NCI-H1930 (cell line): Measurements from ENCODE around the gene PRKAB1.
"Not testable (repeated sequence)": the region's sequence is repeated elsewhere in the genome, so short reads cannot be mapped to it uniquely, and the experiment has no call there.

Experiments
- DNase-seq, 2 experiments: peaks; one replicate each; lab custom pipeline; 2025; lab: John Stamatoyannopoulos, UW

Gene PRKAB1, protein sequence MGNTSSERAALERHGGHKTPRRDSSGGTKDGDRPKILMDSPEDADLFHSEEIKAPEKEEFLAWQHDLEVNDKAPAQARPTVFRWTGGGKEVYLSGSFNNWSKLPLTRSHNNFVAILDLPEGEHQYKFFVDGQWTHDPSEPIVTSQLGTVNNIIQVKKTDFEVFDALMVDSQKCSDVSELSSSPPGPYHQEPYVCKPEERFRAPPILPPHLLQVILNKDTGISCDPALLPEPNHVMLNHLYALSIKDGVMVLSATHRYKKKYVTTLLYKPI

GRCh38 chr12:119667577-119668323 is at the start of gene PRKAB1:
TSS of gene PRKAB1 (plus strand) at chr12:119668133. CDS start at chr12:119668245, 112 bp downstream.
- peak; percentile 97 for DNase-seq

GRCh38 chr12:119618328-119618896 is 49.5 kb upstream of the PRKAB1 start:
- DNase-seq, result not testable (repeated sequence)

- DNase-seq, result no peak
Measured at GRCh38 chr12:119620490-119620889, 47.4 kb upstream of the PRKAB1 start.

DNA sequence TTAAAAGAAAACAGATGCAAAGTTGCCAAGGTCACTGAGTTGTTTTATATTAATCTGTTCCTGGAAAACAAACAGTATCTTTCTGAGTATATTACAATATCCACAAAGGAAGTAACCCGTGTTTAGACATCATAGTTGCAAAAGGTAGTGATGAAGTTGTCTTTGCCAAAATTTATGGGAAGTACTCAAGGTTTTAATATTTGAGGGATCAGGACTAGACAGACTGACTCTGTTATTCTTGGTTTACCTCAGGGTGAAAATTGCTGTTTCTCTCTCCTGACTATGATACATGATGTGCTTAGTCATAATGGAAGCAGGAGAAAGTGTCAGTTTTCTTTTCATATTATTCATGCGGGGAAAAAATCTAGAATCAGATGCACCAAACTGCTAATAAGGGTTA is 46.1 kb upstream of the PRKAB1 start:
- DNase-seq, result no peak

DNA sequence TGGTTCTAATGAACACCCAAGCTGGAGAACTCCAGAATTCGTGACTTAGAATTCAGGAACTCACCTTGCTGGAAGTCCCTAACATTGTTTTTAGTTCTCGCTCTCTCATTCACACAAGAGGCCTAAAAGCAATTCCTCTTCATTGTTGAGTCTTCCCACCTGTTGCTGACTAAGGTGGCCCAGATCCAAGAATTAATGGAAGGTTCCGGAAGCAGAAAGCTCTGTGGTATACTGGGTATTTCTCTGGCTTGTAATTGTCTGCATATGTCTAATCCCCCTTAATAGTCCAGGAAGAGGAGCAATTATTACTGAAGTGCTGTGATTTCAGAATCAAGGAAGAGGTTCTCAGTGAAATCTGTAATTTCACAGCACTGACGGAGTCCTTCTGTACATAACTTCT is 43.0 kb upstream of the PRKAB1 start:
- no peak for DNase-seq

GRCh38 chr12:119627019-119627643 is 40.8 kb upstream of the PRKAB1 start:
- no peak for DNase-seq

GRCh38 chr12:119627686-119628085 is 40.2 kb upstream of the PRKAB1 start:
- DNase-seq, result no peak

DNA sequence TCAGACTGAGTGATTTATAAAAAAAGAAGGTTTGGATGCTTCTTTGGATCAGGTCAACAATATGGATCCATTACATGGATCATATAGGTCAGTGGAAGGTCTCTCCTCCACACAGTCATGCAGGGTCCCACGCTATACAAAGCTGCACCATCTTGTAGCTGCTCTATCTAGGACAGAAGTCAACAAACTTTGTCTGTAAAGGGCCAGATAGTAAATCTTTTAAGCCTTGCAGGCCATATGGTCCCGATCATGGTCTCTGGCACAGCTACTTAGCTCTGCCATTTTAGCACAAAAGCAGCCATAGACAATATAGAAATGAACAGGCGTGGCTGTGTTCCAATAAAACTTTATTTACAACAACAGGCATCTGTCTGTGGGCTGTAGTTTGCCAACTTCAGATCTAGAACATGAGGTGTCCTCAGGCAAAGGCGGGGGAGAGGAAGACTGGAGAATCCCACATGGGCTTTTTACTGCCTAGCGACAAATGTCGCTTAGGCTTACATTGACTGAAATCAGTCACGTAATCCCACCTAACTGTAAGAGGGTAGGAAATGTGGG is 37.6 kb upstream of the PRKAB1 start:
- no peak for DNase-seq

GRCh38 chr12:119630962-119631550 is 36.9 kb upstream of the PRKAB1 start:
- DNase-seq, result no peak

DNA sequence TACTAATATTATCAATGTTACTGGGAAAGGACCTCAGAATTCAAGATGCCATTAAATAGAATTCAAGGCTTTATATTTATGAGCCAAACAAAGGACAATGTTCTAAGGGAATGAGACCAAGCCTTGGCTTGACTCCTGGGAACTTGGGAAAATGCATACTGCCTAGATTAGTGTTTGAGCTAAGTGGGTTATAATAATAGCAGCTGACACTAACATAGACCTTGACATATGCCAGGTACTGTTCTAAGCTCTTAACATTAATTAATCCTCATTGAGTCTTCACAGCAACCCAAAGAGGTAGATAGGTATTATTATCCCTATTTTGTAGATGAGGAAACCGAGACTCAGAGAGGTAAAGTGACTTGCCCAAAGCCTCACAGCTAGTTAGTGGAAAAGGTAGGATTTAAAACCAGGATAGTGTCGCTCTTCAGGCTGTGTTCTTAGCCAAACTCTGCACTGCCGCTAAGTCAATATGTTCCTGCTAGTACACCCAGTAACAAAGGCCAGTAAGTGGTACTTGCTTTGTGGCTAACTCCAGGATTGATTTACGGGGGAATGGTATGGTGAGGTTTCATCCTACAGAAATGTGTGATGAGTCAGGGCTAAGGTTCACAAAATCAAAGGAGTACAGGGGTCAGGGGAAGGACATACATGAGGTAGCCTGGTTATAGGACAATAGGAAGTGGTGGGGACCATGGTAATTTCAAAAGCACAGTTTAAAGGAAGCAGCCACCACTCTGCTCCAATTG is 35.8 kb upstream of the PRKAB1 start:
- DNase-seq, result no peak

DNA sequence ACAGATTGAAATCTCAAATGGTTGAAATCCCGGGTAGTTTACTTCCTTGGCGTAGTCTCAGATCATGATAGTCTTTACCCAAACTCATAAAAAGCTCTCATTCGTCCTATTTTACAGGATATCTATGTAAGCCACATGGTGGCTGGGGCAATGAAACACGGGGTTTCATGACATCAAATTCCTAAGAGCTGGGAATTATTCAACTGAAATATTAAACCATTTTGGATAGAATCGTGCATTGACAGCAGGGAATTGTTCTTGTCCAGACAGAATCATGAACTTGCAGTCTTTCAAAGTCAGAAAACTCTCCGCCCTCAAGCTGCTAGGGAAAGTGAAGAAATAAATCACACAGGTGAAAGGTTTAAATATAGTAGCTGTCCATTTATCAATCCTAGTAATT is 33.2 kb upstream of the PRKAB1 start:
- no peak for DNase-seq

DNA sequence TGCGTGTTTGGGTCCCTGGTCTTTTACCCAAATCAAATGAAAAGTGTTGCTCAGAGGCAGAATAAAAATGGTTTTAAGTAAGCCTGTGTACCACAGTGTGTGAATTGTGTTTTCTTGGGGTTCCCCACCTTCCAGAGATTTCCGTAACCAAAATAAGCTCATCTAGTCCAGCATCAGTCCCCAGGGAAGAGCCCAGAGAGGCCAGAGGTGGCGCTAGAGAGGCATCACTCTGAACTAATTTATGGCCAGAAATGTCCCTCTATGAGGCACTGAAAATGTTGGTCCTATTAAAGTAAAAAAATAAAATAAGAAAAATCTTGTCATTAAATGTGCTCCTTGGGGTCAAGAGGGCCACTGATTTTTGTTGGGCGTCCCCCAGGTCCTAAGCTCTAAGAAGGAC is 24.9 kb upstream of the PRKAB1 start:
- no peak for DNase-seq

DNA sequence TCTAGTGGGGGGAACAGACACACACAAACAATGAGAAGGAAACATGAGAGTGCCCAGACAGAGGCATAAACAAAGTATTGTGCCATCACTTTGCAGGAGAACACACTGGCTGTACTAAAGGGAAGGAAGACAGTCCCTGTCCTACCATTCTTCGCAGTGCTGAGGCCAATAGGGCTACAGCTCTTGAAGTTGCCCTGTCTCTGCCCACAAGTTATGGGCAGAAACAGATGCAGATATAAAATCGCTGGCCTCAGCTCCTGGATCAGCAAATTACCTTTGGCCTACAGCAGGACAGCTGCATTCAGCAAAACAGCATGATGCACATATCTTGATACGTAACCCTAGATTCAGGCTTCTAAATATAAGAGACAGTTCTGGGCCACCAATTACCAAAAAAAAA is 23.0 kb upstream of the PRKAB1 start:
- no peak for DNase-seq

DNA sequence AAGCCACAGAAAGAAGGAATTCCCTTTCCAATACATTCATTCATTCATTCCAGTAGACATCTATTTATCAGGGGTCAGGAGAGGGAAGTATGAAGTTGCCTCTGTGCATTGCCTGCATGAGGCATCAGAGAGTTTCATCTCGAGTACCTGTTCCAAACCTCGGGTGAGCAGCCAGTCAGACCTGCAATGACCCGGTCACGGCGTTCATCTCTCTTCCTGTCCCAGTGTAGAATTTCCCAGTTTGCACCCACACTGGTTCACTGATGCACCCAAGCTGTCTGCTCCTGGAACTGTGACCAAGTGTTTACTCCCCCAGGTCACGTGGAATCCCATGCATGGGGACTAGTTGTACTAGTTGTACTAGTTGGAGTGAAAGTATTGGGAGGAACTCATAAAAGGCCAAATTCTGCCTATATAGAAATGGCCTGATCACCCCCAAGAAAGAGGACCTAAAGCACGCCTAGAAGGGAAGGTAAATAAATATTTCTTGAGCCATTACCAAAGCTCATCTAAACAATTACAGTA is 22.3 kb upstream of the PRKAB1 start:
- DNase-seq, result no peak

GRCh38 chr12:119649202-119649808 is 18.6 kb upstream of the PRKAB1 start:
- DNase-seq, result no peak

DNA sequence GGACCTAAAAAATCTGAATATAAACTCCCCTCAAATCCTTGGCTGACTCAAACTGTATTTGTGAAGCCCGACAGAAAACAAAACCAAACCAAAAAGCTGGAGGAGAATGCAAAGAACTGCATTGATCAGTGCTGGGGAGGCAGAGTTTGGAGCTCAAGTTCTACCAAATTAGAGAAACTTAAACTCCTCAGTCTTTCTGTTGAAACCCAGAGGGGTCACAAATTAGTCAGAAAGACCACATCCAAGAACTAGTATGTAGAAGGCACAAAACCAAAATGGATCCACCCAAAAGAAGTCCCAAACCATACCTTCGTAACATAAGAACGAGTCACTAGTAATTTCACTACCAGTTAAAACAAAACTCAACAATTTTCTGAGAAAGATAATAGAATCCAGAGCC is 15.3 kb upstream of the PRKAB1 start:
- DNase-seq, result no peak

- not testable (repeated sequence) for DNase-seq
Measured at GRCh38 chr12:119657001-119657400, 10.9 kb upstream of the PRKAB1 start.

DNA sequence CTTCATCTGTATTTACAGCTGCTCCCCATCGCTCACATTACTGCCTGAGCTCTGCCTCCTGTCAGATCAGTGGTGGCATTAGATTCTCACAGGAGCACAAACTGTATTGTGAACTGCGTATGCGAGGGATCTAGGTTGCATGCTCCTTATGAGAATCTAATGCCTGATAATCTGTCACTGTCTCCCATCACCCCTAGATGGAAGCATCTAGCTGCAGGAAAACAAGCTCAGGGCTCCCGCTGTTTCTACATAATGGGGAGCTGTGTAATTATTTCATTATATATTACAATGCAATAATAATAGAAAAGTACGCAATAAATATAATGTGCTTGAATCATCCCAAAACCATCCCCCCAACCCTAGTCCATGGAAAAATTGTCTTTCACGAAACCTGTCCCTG is 9.8 kb upstream of the PRKAB1 start:
- not testable (repeated sequence) for DNase-seq

- no peak for DNase-seq
Measured at GRCh38 chr12:119659289-119659897, 8.5 kb upstream of the PRKAB1 start.

DNA sequence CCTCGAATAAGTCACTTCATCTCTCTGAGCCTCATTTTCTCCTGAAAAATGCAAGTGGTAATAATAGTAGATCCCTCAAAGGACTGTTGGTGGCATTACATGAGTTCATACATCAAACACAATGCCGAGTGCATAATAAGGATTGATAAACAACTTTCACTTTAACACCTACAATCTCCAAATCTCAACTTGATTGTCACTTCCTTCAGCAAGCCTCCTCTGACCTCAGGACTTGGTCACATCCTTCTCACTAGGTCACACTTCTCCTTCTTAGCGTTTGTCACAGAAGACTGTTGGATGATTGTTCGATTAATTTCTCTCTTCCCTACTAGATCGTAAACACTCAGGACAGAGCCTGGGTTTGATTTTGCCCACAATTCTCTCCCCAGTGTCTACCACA is 7.9 kb upstream of the PRKAB1 start:
- DNase-seq, result no peak
